CD4-positive, alpha-beta T cell treated with Interleukin-17A for 1 hour (primary cell): ENCODE data around the gene SETD1B.
"Not testable (repeated sequence)": the region's sequence is repeated elsewhere in the genome, so short reads cannot be mapped to it uniquely, and the experiment has no call there.

Experiments
- DNase-seq: peaks from one replicate; pipeline ENCODE4 v3.0.0-alpha.2; 2020

Gene SETD1B

GRCh38 chr12:121858662-121859572 is 55.1 kb downstream of the SETD1B start, which contains the start of gene HPD:
Gene HPD (minus strand): TSS chr12:121858859. CDS start chr12:121858823, 36 bp downstream.
- DNase-seq = no peak

GRCh38 chr12:121860257-121860656 is 56.4 kb downstream of the SETD1B start:
- DNase-seq = no peak

GRCh38 chr12:121860699-121861098 is 56.9 kb downstream of the SETD1B start:
- DNase-seq = not testable (repeated sequence)

- no peak for DNase-seq
Measured at GRCh38 chr12:121861636-121862254, 57.9 kb downstream of the SETD1B start.

- DNase-seq = no peak
Measured at GRCh38 chr12:121866331-121866730, 62.5 kb downstream of the SETD1B start.

GRCh38 chr12:121869229-121869628 is 65.4 kb downstream of the SETD1B start:
- DNase-seq = not testable (repeated sequence)

- DNase-seq = no peak
Measured at GRCh38 chr12:121871467-121871866, 67.7 kb downstream of the SETD1B start.

GRCh38 chr12:121872546-121873215 is 68.9 kb downstream of the SETD1B start:
- DNase-seq = no peak

- DNase-seq = no peak
Measured at GRCh38 chr12:121873216-121873569, 69.4 kb downstream of the SETD1B start.

- no peak for DNase-seq
Measured at GRCh38 chr12:121874071-121874470, 70.3 kb downstream of the SETD1B start.

- no peak for DNase-seq
Measured at GRCh38 chr12:121875582-121875981, 71.8 kb downstream of the SETD1B start.

GRCh38 chr12:121876080-121876447 is 72.3 kb downstream of the SETD1B start:
- DNase-seq = not testable (repeated sequence)
